ENCODE measurements around the gene TTC7B.

The TTC7B gene

GRCh38 chr14:90576581-90576980 lies 239.6 kb downstream of the TTC7B start:
- no peak for DNase-seq (ENCODE audit: low read depth, low spot score)
- no peaks in the 10 kb centered on the region for H3K27me3 ChIP-seq (ENCODE audit: insufficient read depth, insufficient read length)
- no peaks in the 10 kb centered on the region for H3K9me3 ChIP-seq (ENCODE audit: insufficient read depth, low read length)

GRCh38 chr14:90575781-90576180 lies 240.4 kb downstream of the TTC7B start:
- no peaks in the 10 kb centered on the region for H3K27me3 ChIP-seq (ENCODE audit: insufficient read depth, insufficient read length)
- no peak overlapping the region for H3K4me3 ChIP-seq (ENCODE audit: insufficient read length, low read depth)
- DNase-seq (ENCODE audit: low read depth, low spot score) = no peak
- peaks cover 9% of the 10 kb centered on the region for H3K4me1 ChIP-seq (ENCODE audit: insufficient read depth, insufficient read length)
- H3K9me3 ChIP-seq (ENCODE audit: insufficient read depth, low read length) = 0 out of 2 replicates have a peak, but pooled peaks cover 4% of the 10 kb centered on the region
- peaks cover 6% of the 10 kb centered on the region for H3K36me3 ChIP-seq (ENCODE audit: insufficient read depth, insufficient read length, low read length)
- TF ChIP-seq SUZ12 (IDR thresholded peaks at IDR 0.05; ENCODE audit: extremely low read depth, insufficient read depth, insufficient read length) (no peak), ZNF274 (IDR thresholded peaks at IDR 0.05; ENCODE audit: low read depth, low read length) (no peak), YY1 (IDR thresholded peaks at IDR 0.05; ENCODE audit: insufficient read depth, insufficient read length) (no peak)
- no peak overlapping the region for H3K9ac ChIP-seq (ENCODE audit: insufficient read length, low read depth)

More at GRCh38 chr14:90576581-90576980, 239.6 kb downstream of the TTC7B start:
- Histone ChIP-seq H3K9ac (ENCODE audit: insufficient read length, low read depth) (no peak overlapping the region), H3K36me3 (ENCODE audit: insufficient read depth, insufficient read length, low read length) (peaks cover 6% of the 10 kb centered on the region), H3K4me3 (ENCODE audit: insufficient read length, low read depth) (no peak overlapping the region), H3K4me1 (ENCODE audit: insufficient read depth, insufficient read length) (peaks cover 9% of the 10 kb centered on the region)
- TF ChIP-seq ZNF274 (IDR thresholded peaks at IDR 0.05; ENCODE audit: low read depth, low read length) = no peak

- Histone ChIP-seq H3K27me3 (ENCODE audit: insufficient read depth, insufficient read length) (no peaks in the 10 kb centered on the region), H3K4me1 (ENCODE audit: insufficient read depth, insufficient read length) (peaks cover 9% of the 10 kb centered on the region), H3K36me3 (ENCODE audit: insufficient read depth, insufficient read length, low read length) (peaks cover 6% of the 10 kb centered on the region), H3K9me3 (ENCODE audit: insufficient read depth, low read length) (0 out of 2 replicates have a peak, but pooled peaks cover 7% of the 10 kb centered on the region), H3K9ac (ENCODE audit: insufficient read length, low read depth) (no peak overlapping the region), H3K4me3 (ENCODE audit: insufficient read length, low read depth) (no peak overlapping the region)
- TF ChIP-seq ZNF274 (IDR thresholded peaks at IDR 0.05; ENCODE audit: low read depth, low read length) (no peak), SUZ12 (IDR thresholded peaks at IDR 0.05; ENCODE audit: extremely low read depth, insufficient read depth, insufficient read length) (no peak), YY1 (IDR thresholded peaks at IDR 0.05; ENCODE audit: insufficient read depth, insufficient read length) (no peak)
- DNase-seq (ENCODE audit: low read depth, low spot score) = no peak
Observed at GRCh38 chr14:90575336-90575735, 240.9 kb downstream of the TTC7B start.

GRCh38 chr14:90574188-90575131 lies 241.8 kb downstream of the TTC7B start:
- TF ChIP-seq SUZ12 (IDR thresholded peaks at IDR 0.05; ENCODE audit: extremely low read depth, insufficient read depth, insufficient read length) (no peak), ZNF274 (IDR thresholded peaks at IDR 0.05; ENCODE audit: low read depth, low read length) (no peak), YY1 (IDR thresholded peaks at IDR 0.05; ENCODE audit: insufficient read depth, insufficient read length) (no peak)
- Histone ChIP-seq H3K4me1 (ENCODE audit: insufficient read depth, insufficient read length) (peaks cover 12% of the 10 kb centered on the region), H3K27me3 (ENCODE audit: insufficient read depth, insufficient read length) (no peaks in the 10 kb centered on the region), H3K9me3 (ENCODE audit: insufficient read depth, low read length) (0 out of 2 replicates have a peak, but pooled peaks cover 7% of the 10 kb centered on the region), H3K36me3 (ENCODE audit: insufficient read depth, insufficient read length, low read length) (peaks cover 6% of the 10 kb centered on the region), H3K9ac (ENCODE audit: insufficient read length, low read depth) (no peak overlapping the region), H3K4me3 (ENCODE audit: insufficient read length, low read depth) (no peak overlapping the region)
- no peak for DNase-seq (ENCODE audit: low read depth, low spot score)

- H3K27me3 ChIP-seq (ENCODE audit: insufficient read depth, insufficient read length) = no peaks in the 10 kb centered on the region
- no peak for DNase-seq (ENCODE audit: low read depth, low spot score)
- H3K9me3 ChIP-seq (ENCODE audit: insufficient read depth, low read length) = 0 out of 2 replicates have a peak, but pooled peaks cover 7% of the 10 kb centered on the region
- H3K4me3 ChIP-seq (ENCODE audit: insufficient read length, low read depth) = no peak overlapping the region
- no peak for TF ChIP-seq YY1 (IDR thresholded peaks at IDR 0.05; ENCODE audit: insufficient read depth, insufficient read length)
- TF ChIP-seq SUZ12 (IDR thresholded peaks at IDR 0.05; ENCODE audit: extremely low read depth, insufficient read depth, insufficient read length) = no peak
- TF ChIP-seq ZNF274 (IDR thresholded peaks at IDR 0.05; ENCODE audit: low read depth, low read length) = no peak
- H3K36me3 ChIP-seq (ENCODE audit: insufficient read depth, insufficient read length, low read length) = peaks cover 6% of the 10 kb centered on the region
- H3K9ac ChIP-seq (ENCODE audit: insufficient read length, low read depth) = no peak overlapping the region
- H3K4me1 ChIP-seq (ENCODE audit: insufficient read depth, insufficient read length) = peaks cover 18% of the 10 kb centered on the region
Observed at GRCh38 chr14:90573385-90574105, 242.7 kb downstream of the TTC7B start.

GRCh38 chr14:90572441-90573150 lies 243.6 kb downstream of the TTC7B start:
- H3K9me3 ChIP-seq (ENCODE audit: insufficient read depth, low read length) = 0 out of 2 replicates have a peak, but pooled peaks cover 7% of the 10 kb centered on the region
- H3K4me3 ChIP-seq (ENCODE audit: insufficient read length, low read depth) = no peak overlapping the region
- H3K9ac ChIP-seq (ENCODE audit: insufficient read length, low read depth) = no peak overlapping the region
- H3K4me1 ChIP-seq (ENCODE audit: insufficient read depth, insufficient read length) = peaks cover 14% of the 10 kb centered on the region
- no peaks in the 10 kb centered on the region for H3K36me3 ChIP-seq (ENCODE audit: insufficient read depth, insufficient read length, low read length)
- no peaks in the 10 kb centered on the region for H3K27me3 ChIP-seq (ENCODE audit: insufficient read depth, insufficient read length)
- no peak for DNase-seq (ENCODE audit: low read depth, low spot score)
- TF ChIP-seq SUZ12 (IDR thresholded peaks at IDR 0.05; ENCODE audit: extremely low read depth, insufficient read depth, insufficient read length) = no peak
- TF ChIP-seq YY1 (IDR thresholded peaks at IDR 0.05; ENCODE audit: insufficient read depth, insufficient read length) = no peak
- no peak for TF ChIP-seq ZNF274 (IDR thresholded peaks at IDR 0.05; ENCODE audit: low read depth, low read length)

Data from NT2/D1 (cell line).